Neural cell (in vitro differentiated cells): ENCODE data around the gene GALNT5. TPM values are rescaled to one million over a fixed set of nuclear protein-coding genes. Genes with fewer than 3 reads are reported as not detected.

Source experiments
- H2AFZ ChIP-seq: fragments of 200-600, 300-800 bp; sonication (generic), shearing (Covaris generic); 2 replicates; pipeline ENCODE4 v1.6.0; 2014; ENCODE audit warnings: low read depth, mild to moderate bottlenecking, antibody characterized with exemption, low read length, moderate library complexity
- H3F3A ChIP-seq: fragments of 200-600 bp; shearing (Covaris generic); 2 replicates; pipeline ENCODE4 v1.6.1; 2016; ENCODE audit warnings: mild to moderate bottlenecking, moderate library complexity, mixed read lengths, antibody characterized with exemption, low read length; ENCODE audit not compliant: insufficient read depth, poor library complexity, severe bottlenecking
- H3K27ac ChIP-seq: fragments of 200-600, 300-800 bp; sonication (generic), shearing (Covaris generic); 2 replicates; pipeline ENCODE4 v1.5.1; 2014; ENCODE audit warnings: mild to moderate bottlenecking, low read length, moderate library complexity
- H3K27me3 ChIP-seq: fragments of 300-800, 200-600 bp; sonication (generic), shearing (Covaris generic); 2 replicates; pipeline ENCODE4 v1.6.0; 2014; ENCODE audit warnings: mild to moderate bottlenecking, low read depth, low read length, moderate library complexity; ENCODE audit not compliant: insufficient read depth
- H3K36me3 ChIP-seq: fragments of 300-800, 200-600 bp; sonication (generic), shearing (Covaris generic); 2 replicates; pipeline ENCODE4 v1.5.1; 2014; ENCODE audit warnings: mild to moderate bottlenecking, antibody characterized with exemption, low read length, moderate library complexity; ENCODE audit not compliant: insufficient read depth
- H3K4me2 ChIP-seq: fragments of 300-800, 200-600 bp; sonication (generic), shearing (Covaris generic); 2 replicates; pipeline ENCODE4 v1.6.0; 2014; ENCODE audit warnings: mild to moderate bottlenecking, low read length
- H3K4me3 ChIP-seq: fragments of 300-800, 200-600 bp; sonication (generic), shearing (Covaris generic); 2 replicates; pipeline ENCODE4 v1.5.1; 2014; ENCODE audit warnings: mild to moderate bottlenecking, low read length, moderate library complexity
- H3K79me2 ChIP-seq: fragments of 200-600 bp; shearing (Covaris generic); replicated peaks from 2 replicates; pipeline ENCODE4 v1.6.0; 2014; ENCODE audit warnings: mild to moderate bottlenecking, low read length, moderate library complexity; ENCODE audit not compliant: insufficient read depth
- H3K9ac ChIP-seq: fragments of 300-800, 200-600 bp; sonication (generic), shearing (Covaris generic); 2 replicates; pipeline ENCODE4 v1.6.1; 2016; ENCODE audit warnings: mild to moderate bottlenecking, low read length, mixed read lengths
- H3K9me2 ChIP-seq: fragments of 200-600 bp; shearing (Covaris generic); 2 replicates; pipeline ENCODE4 v1.6.1; 2016; ENCODE audit warnings: mild to moderate bottlenecking, low read length, mixed read lengths; ENCODE audit not compliant: insufficient read depth
- H3K9me3 ChIP-seq: fragments of 200-600, 300-800 bp; sonication (generic), shearing (Covaris generic); 2 replicates; pipeline ENCODE4 v1.6.1; 2016; ENCODE audit warnings: mild to moderate bottlenecking, mixed run types, low read length, moderate library complexity, mixed read lengths
- H4K20me1 ChIP-seq: fragments of 200-600 bp; shearing (Covaris generic); 2 replicates; pipeline ENCODE4 v1.6.1; 2016; ENCODE audit warnings: mild to moderate bottlenecking, mixed run types; ENCODE audit not compliant: insufficient read depth
- CTCF ChIP-seq: fragments of 450-650 bp; IDR thresholded peaks from 2 replicates; pipeline ENCODE4 v1.5.1; 2014; ENCODE audit warnings: antibody characterized with exemption, mild to moderate bottlenecking, moderate library complexity; ENCODE audit not compliant: poor library complexity, severe bottlenecking
- EP300 ChIP-seq: fragments of 450-650 bp; conservative IDR thresholded peaks from 2 replicates; pipeline ENCODE4 v1.6.1; 2014; ENCODE audit warnings: antibody characterized with exemption, mild to moderate bottlenecking, moderate library complexity; ENCODE audit not compliant: poor library complexity, severe bottlenecking
- EZH2 ChIP-seq: fragments of 200-600, 300-800 bp; shearing (Covaris generic), sonication (generic); IDR thresholded peaks from 2 replicates; pipeline ENCODE4 v1.6.1; 2014; ENCODE audit warnings: antibody characterized with exemption, low read length, borderline replicate concordance, mild to moderate bottlenecking; ENCODE audit not compliant: insufficient read depth, poor library complexity, severe bottlenecking
- MXI1 ChIP-seq: fragments of 450-650 bp; conservative IDR thresholded peaks from 2 replicates; pipeline ENCODE4 v1.6.1; 2014; ENCODE audit warnings: antibody characterized with exemption, mild to moderate bottlenecking; ENCODE audit not compliant: poor library complexity, severe bottlenecking
- POLR2AphosphoS5 ChIP-seq: IDR thresholded peaks from 2 replicates; pipeline ENCODE4 v1.6.1; 2012
- RAD21 ChIP-seq: fragments of 450-650 bp; conservative IDR thresholded peaks from 2 replicates; pipeline ENCODE4 v1.6.1; 2014; ENCODE audit warnings: antibody characterized with exemption, mild to moderate bottlenecking, moderate library complexity
- REST ChIP-seq: IDR thresholded peaks from 2 replicates; pipeline ENCODE4 v1.6.1; 2012; ENCODE audit warnings: borderline replicate concordance
- SMC3 ChIP-seq: fragments of 450-650 bp; conservative IDR thresholded peaks from 2 replicates; pipeline ENCODE4 v1.6.1; 2014; ENCODE audit warnings: antibody characterized with exemption, mild to moderate bottlenecking, moderate library complexity; ENCODE audit not compliant: poor library complexity
- TAF1 ChIP-seq: IDR thresholded peaks from 2 replicates; pipeline ENCODE4 v1.6.1; 2012; ENCODE audit warnings: low read depth
- polyA plus RNA-seq: library from polyadenylated mRNA; depleted of rRNA; stranded (reverse); fragments of >200 nt; gene quantifications from 2 replicates; pipeline ENCODE4 v1.2.3, GENCODE V29; 2014

The GALNT5 gene
- polyA plus RNA-seq, 1 donor from 2014 or later: not detected

GRCh38 chr2:157267476-157267875 is 10.0 kb downstream of the GALNT5 start:
- Histone ChIP-seq H4K20me1 (no peaks in the 10 kb centered on the region), H3K4me2 (no peak overlapping the region), H3K9ac (no peak overlapping the region), H3K4me3 (no peak overlapping the region), H3K79me2 (no peaks in the 10 kb centered on the region), H3K27ac (no peak overlapping the region), H3K27me3 (no peaks in the 10 kb centered on the region), H3K9me2 (no peaks in the 10 kb centered on the region), H2AFZ (no peak overlapping the region), H3F3A (no peaks in the 10 kb centered on the region), H3K36me3 (no peaks in the 10 kb centered on the region), H3K9me3 (no peaks in the 10 kb centered on the region)
- no peak for TF ChIP-seq RAD21
- TF ChIP-seq REST: no peak
- TF ChIP-seq CTCF: no peak
- no peak for TF ChIP-seq SMC3
- TF ChIP-seq EZH2: no peak
- no peak for TF ChIP-seq MXI1
- no peak for TF ChIP-seq POLR2AphosphoS5
- no peak for TF ChIP-seq TAF1
- TF ChIP-seq EP300: no peak

GRCh38 chr2:157269060-157269459 is 11.6 kb downstream of the GALNT5 start:
- no peaks in the 10 kb centered on the region for H3K79me2 ChIP-seq
- no peaks in the 10 kb centered on the region for H3K9me2 ChIP-seq
- H3K4me3 ChIP-seq: no peak overlapping the region
- no peak overlapping the region for H3K27ac ChIP-seq
- TF ChIP-seq EZH2: no peak
- TF ChIP-seq RAD21: no peak
- TF ChIP-seq EP300: no peak
- TF ChIP-seq CTCF: no peak
- TF ChIP-seq SMC3: no peak
- no peak for TF ChIP-seq REST
- no peak for TF ChIP-seq POLR2AphosphoS5
- no peak for TF ChIP-seq TAF1
- TF ChIP-seq MXI1: no peak
- H3K9me3 ChIP-seq: no peaks in the 10 kb centered on the region
- H3K4me2 ChIP-seq: no peak overlapping the region
- H3K27me3 ChIP-seq: no peaks in the 10 kb centered on the region
- H3K36me3 ChIP-seq: no peaks in the 10 kb centered on the region
- no peaks in the 10 kb centered on the region for H4K20me1 ChIP-seq
- H3K9ac ChIP-seq: no peak overlapping the region
- H3F3A ChIP-seq: no peaks in the 10 kb centered on the region
- no peak overlapping the region for H2AFZ ChIP-seq
